ENCODE data around the gene INTS14. TPM values are rescaled to one million over a fixed set of nuclear protein-coding genes. Genes with fewer than 3 reads are reported as not detected.

The INTS14 gene
- total RNA-seq, 1 donor from 2014 or later = 42.2 TPM

DNA sequence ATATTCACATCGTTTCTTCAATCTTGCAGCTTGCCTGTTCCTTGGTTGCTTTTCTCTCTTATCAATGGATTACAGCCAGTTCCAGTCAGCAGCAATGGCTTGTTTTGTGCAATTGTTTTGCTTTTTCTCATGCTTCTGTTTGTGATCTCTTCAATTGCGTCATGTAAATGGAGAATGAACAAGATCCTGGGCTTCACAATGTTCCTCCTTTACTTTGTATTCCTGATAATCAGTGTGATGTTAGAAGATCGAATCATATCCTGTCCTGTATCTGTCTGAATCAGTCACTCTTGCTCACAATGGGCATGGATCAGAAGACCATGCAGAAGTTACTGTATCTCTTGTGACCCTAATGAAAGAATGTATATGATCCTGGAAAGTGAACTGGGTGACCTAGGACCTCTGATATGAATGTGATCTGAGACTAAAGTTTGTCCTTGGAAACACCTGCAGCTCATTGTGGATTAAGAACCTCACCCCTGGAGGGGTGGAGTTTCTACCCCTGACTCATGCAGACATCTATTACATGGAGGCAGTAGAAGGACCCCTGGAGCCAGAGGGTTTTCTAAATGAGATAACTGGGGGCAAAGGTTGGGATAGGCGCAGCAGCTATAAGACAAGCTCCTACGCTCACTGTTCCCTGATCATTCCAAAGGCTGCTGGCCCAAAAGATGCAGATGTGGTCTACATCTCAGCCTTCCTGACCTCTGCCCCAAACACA is 43.0 kb upstream of the INTS14 start:
- TF ChIP-seq, protein P1, sequence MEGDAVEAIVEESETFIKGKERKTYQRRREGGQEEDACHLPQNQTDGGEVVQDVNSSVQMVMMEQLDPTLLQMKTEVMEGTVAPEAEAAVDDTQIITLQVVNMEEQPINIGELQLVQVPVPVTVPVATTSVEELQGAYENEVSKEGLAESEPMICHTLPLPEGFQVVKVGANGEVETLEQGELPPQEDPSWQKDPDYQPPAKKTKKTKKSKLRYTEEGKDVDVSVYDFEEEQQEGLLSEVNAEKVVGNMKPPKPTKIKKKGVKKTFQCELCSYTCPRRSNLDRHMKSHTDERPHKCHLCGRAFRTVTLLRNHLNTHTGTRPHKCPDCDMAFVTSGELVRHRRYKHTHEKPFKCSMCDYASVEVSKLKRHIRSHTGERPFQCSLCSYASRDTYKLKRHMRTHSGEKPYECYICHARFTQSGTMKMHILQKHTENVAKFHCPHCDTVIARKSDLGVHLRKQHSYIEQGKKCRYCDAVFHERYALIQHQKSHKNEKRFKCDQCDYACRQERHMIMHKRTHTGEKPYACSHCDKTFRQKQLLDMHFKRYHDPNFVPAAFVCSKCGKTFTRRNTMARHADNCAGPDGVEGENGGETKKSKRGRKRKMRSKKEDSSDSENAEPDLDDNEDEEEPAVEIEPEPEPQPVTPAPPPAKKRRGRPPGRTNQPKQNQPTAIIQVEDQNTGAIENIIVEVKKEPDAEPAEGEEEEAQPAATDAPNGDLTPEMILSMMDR (IDR thresholded peaks at IDR 0.05; ENCODE audit: unreplicated experiment) = no peak
- Mint-ChIP-seq H3K4me1 (ENCODE audit: unreplicated experiment) (peaks cover 16% of the 10 kb centered on the region), H3K9me3 (ENCODE audit: unreplicated experiment) (no peaks in the 10 kb centered on the region), H3K4me3 (ENCODE audit: unreplicated experiment) (no peak overlapping the region), H3K36me3 (ENCODE audit: low read depth, unreplicated experiment) (peaks cover 19% of the 10 kb centered on the region), H3K27ac (ENCODE audit: unreplicated experiment) (no peak overlapping the region), H3K27me3 (ENCODE audit: unreplicated experiment) (no peaks in the 10 kb centered on the region)
- no peak for DNase-seq (ENCODE audit: low spot score)

DNA sequence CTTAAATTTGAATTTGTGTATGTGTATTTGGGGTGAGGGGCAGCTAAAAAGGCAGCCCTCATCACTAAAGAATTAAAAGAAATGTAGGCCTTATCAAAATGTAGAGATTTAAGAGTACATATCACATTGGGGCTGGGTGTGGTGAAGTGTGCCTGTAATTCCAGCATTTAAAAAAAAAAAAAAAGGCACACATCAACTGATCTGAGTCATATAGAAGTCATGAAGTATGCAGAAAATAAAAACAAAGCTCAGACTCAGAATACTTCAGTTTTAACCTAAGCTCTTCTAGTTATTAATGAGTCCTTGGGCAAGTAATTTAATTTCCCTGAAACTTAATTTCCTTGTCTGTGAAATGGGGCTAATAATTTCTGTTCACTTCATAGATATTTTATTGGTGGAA is 42.4 kb upstream of the INTS14 start:
- Mint-ChIP-seq H3K4me3 (ENCODE audit: unreplicated experiment) (no peak overlapping the region), H3K27me3 (ENCODE audit: unreplicated experiment) (no peaks in the 10 kb centered on the region), H3K9me3 (ENCODE audit: unreplicated experiment) (no peaks in the 10 kb centered on the region), H3K36me3 (ENCODE audit: low read depth, unreplicated experiment) (peaks cover 19% of the 10 kb centered on the region), H3K4me1 (ENCODE audit: unreplicated experiment) (peaks cover 16% of the 10 kb centered on the region), H3K27ac (ENCODE audit: unreplicated experiment) (no peak overlapping the region)
- DNase-seq (ENCODE audit: low spot score) = no peak
- TF ChIP-seq, protein P1 (IDR thresholded peaks at IDR 0.05; ENCODE audit: unreplicated experiment) = no peak

DNA sequence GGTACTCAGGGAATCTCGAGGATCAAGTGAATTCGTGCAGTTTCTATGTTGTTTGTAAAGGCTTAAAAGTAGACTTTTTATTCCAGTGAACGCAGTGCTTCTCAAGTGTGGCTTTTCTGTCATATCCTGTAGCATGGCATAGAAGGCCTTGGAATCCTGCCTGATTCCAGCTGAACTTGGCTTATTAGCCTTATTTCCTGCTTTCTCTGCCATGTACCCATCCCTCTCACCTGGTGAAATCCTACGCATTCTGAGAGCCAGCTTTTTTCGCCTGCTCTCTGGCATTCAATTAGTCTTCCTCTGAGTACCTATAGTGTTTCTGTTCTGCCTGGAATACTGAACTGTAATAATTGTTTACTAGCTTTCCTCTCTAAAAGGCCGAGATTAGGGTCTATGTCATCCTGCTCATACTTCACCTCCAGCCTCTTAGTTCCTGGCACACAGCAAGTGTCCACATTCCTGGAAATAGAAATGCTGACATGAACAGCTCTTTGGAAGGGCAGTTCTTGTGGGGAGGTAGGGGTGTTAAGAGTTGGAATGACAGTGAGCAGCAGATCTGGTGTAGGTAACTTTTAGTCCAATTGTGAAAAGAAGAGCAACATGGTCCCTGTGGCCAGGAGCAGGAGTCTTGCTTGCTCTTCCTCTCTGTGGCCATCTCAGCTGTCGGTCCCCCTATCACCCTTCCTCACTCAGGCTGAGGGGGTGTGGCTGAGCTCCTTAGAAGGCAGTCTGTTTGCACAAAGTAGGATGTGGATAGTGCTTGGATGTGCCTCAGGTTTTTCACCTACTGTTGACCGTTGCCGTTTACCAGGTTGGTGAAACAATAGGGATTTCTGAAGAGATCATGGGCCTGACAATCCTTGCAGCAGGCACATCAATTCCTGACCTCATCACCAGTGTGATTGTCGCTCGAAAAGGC is 41.2 kb upstream of the INTS14 start:
- Mint-ChIP-seq H3K4me1 (ENCODE audit: unreplicated experiment) (peaks cover 16% of the 10 kb centered on the region), H3K27ac (ENCODE audit: unreplicated experiment) (no peak overlapping the region), H3K27me3 (ENCODE audit: unreplicated experiment) (no peaks in the 10 kb centered on the region), H3K9me3 (ENCODE audit: unreplicated experiment) (no peaks in the 10 kb centered on the region), H3K4me3 (ENCODE audit: unreplicated experiment) (no peak overlapping the region), H3K36me3 (ENCODE audit: low read depth, unreplicated experiment) (peaks cover 19% of the 10 kb centered on the region)
- DNase-seq (ENCODE audit: low spot score) = no peak
- TF ChIP-seq, protein P1 (IDR thresholded peaks at IDR 0.05; ENCODE audit: unreplicated experiment) = no peak

DNA sequence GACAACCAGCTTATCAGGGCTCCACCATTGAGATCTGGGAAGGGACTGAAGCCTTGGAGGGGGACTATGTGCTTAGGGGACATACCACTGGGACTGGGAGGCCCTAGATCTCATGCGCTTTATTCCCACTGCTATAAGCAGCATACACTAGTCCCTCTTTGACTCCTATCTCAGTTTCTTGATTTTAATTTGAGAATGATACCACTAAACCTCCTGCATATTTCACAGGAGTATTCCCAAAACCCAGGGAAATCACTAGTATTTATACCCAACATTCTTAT is 40.1 kb upstream of the INTS14 start:
- H3K4me3 Mint-ChIP-seq (ENCODE audit: unreplicated experiment) = no peak overlapping the region
- no peaks in the 10 kb centered on the region for H3K9me3 Mint-ChIP-seq (ENCODE audit: unreplicated experiment)
- H3K36me3 Mint-ChIP-seq (ENCODE audit: low read depth, unreplicated experiment) = peaks cover 25% of the 10 kb centered on the region
- no peak overlapping the region for H3K27ac Mint-ChIP-seq (ENCODE audit: unreplicated experiment)
- DNase-seq (ENCODE audit: low spot score) = no peak
- TF ChIP-seq, protein P1 (IDR thresholded peaks at IDR 0.05; ENCODE audit: unreplicated experiment) = no peak
- H3K27me3 Mint-ChIP-seq (ENCODE audit: unreplicated experiment) = no peaks in the 10 kb centered on the region
- H3K4me1 Mint-ChIP-seq (ENCODE audit: unreplicated experiment) = peaks cover 16% of the 10 kb centered on the region
